Measurements from ENCODE around the gene SASH1.

The SASH1 gene

GRCh38 chr6:148342350-148343046, at the start of gene SASH1:
TSS of gene SASH1 (plus strand) at chr6:148342838. CDS start at chr6:148343068, 230 bp downstream.
- no peak for DNase-seq

GRCh38 chr6:148293181-148293995, 49.2 kb upstream of the SASH1 start:
- DNase-seq = no peak

GRCh38 chr6:148294059-148294458, 48.6 kb upstream of the SASH1 start:
- DNase-seq = no peak

- DNase-seq = no peak
These were observed 47.3 kb upstream of the SASH1 start for GRCh38 chr6:148295261-148295887.

- no peak for DNase-seq
These were observed 45.9 kb upstream of the SASH1 start for GRCh38 chr6:148296771-148297170.

- DNase-seq = no peak
These were observed 44.0 kb upstream of the SASH1 start for GRCh38 chr6:148298683-148299082.

GRCh38 chr6:148303616-148304015, 39.0 kb upstream of the SASH1 start:
- no peak for DNase-seq

GRCh38 chr6:148304976-148305375, 37.7 kb upstream of the SASH1 start:
- no peak for DNase-seq

- DNase-seq = no peak
These were observed 36.4 kb upstream of the SASH1 start for GRCh38 chr6:148306286-148306685.

- no peak for DNase-seq
These were observed 35.2 kb upstream of the SASH1 start for GRCh38 chr6:148307405-148307804.

- DNase-seq = no peak
These were observed 33.3 kb upstream of the SASH1 start for GRCh38 chr6:148309301-148309700.

- DNase-seq = no peak
These were observed 30.5 kb upstream of the SASH1 start for GRCh38 chr6:148311966-148312669.

GRCh38 chr6:148313488-148313887, 29.1 kb upstream of the SASH1 start:
- DNase-seq = no peak

- no peak for DNase-seq
These were observed 26.3 kb upstream of the SASH1 start for GRCh38 chr6:148316308-148316707.

GRCh38 chr6:148317051-148317450, 25.6 kb upstream of the SASH1 start:
- DNase-seq = no peak

- DNase-seq = no peak
These were observed 24.9 kb upstream of the SASH1 start for GRCh38 chr6:148317739-148318138.

- DNase-seq = no peak
These were observed 19.9 kb upstream of the SASH1 start for GRCh38 chr6:148322704-148323103.

- DNase-seq = no peak
These were observed 19.3 kb upstream of the SASH1 start for GRCh38 chr6:148323344-148323743.

- DNase-seq = no peak
These were observed 18.2 kb upstream of the SASH1 start for GRCh38 chr6:148324297-148324985.

GRCh38 chr6:148325316-148326068, 17.1 kb upstream of the SASH1 start:
- DNase-seq = no peak

- no peak for DNase-seq
These were observed 13.6 kb upstream of the SASH1 start for GRCh38 chr6:148328876-148329555.
